Kidney epithelial cell (primary cell): ENCODE data around the gene SIRPD. TPM values are rescaled to one million over a fixed set of nuclear protein-coding genes. Genes with fewer than 3 reads are reported as not detected.
"Not testable (repeated sequence)": the region's sequence is repeated elsewhere in the genome, so short reads cannot be mapped to it uniquely, and the experiment has no call there.

Experiments
- DNase-seq: peaks from one replicate; pipeline ENCODE4 v3.0.0-alpha.2; 2010; ENCODE audit warnings: low read depth
- H3K27me3 ChIP-seq: 2 replicates; pipeline ENCODE4 v1.6.0; 2011; ENCODE audit warnings: low read length; ENCODE audit not compliant: control insufficient read depth, insufficient read depth
- H3K36me3 ChIP-seq: 2 replicates; pipeline ENCODE4 v1.5.1; 2011; ENCODE audit warnings: low read length; ENCODE audit not compliant: control insufficient read depth, insufficient read depth
- H3K4me3 ChIP-seq: 2 replicates; pipeline ENCODE4 v1.5.1; 2011; ENCODE audit warnings: low read depth, mild to moderate bottlenecking, control low read depth, low read length
- CTCF ChIP-seq: IDR thresholded peaks from 2 replicates; pipeline ENCODE4 v1.5.1; 2011; ENCODE audit warnings: mild to moderate bottlenecking, moderate library complexity, low read length, control low read depth, inconsistent platforms; ENCODE audit not compliant: insufficient read depth, poor library complexity, severe bottlenecking
- total RNA-seq: library from RNA; depleted of rRNA; stranded (reverse); fragments of >200 nt; gene quantifications from 2 replicates; pipeline ENCODE4 v1.2.3, GENCODE V29; 2015

Gene SIRPD
- total RNA-seq, 1 donor from 2014 or later: not detected

DNA sequence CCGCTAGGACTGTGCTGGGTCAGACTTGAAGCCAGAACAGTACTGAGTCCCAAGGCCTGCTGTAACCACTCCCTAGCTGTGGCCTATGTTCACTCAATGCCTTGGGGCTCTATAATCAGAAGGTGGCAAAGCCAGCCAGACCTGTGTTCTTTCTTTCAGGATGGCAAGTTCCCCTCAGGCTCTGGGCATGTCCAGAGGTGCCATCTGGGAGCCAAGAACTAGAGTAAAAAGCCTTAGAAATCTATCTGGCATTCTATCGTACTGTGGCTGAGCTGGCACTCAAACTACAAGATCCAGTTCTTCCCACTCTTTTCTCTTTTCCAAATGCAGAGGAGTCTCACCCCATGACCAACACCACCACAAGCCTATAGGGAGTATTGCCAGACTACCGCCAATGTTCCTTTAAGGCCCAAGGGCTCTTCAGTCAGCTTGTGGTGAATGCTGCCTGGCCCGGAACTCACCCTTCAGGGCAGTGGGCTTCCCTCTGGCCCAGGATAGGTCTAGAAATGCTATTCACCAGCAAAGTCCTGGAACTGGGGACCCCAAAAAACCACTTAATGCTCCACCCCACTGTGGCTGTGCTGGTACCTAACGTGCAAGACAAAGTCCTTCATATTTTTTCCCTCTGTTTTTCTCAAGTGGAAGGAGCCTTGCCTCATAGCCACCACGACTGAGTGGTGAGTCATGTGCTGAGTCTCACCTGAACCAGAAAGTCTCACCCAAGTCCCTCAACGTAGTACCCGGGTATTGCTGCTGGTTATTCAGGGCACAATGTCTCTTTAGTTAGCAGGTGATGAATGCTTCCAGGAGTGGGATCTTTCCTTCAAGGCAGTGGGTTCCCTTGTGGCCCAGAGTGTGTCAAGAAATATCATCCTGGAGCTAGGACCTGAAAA is 57.7 kb downstream of the SIRPD start:
- no peak for TF ChIP-seq CTCF

DNA sequence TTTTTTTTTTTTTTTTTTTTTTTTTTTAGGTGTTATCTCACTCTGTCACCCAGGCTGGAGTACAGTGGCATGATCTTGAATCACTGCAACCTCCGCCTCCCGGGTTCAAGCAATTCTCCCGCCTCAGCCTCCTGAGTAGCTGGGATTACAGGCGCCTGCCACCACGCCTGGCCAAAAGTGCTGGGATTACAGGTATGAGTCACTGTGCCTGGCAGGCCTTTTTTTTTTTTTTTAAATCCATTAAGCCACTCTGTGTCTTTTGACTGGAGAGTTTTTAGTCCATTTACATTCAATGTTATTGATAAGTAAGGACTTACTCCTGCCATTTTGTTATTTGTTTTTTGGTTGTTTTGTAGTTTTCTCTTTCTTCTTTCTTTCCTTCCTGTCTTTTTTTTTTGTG is 60.1 kb downstream of the SIRPD start:
- not testable (repeated sequence) for DNase-seq, H3K4me3 ChIP-seq, H3K27me3 ChIP-seq, H3K36me3 ChIP-seq

More for the DNA sequence above, 57.7 kb downstream of the SIRPD start:
- no peak overlapping the region for H3K4me3 ChIP-seq
- no peaks in the 10 kb centered on the region for H3K36me3 ChIP-seq
- DNase-seq: no peak
- no peaks in the 10 kb centered on the region for H3K27me3 ChIP-seq

DNA sequence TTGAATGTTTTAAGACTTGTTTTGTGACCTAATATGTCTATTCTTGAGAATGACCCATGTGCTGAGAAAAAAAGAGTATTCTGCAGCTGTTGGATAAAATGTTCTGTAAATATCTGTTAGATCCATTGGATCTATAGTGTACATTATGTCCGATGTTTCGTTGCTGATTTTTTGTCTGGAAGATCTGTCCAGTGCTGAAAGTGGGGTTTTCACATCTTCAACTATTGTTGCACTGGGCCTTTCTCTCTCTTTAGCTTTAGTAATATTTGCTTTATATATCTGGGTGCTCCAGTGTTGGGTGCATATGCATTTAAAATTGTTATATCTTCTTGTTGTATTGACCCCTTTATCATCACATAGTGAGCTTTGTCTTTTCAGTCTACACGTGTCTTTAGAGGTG is 60.6 kb downstream of the SIRPD start:
- no peak for DNase-seq
- no peaks in the 10 kb centered on the region for H3K27me3 ChIP-seq
- no peaks in the 10 kb centered on the region for H3K36me3 ChIP-seq
- no peak overlapping the region for H3K4me3 ChIP-seq
- TF ChIP-seq CTCF: no peak

GRCh38 chr20:1494436-1494835 is 63.1 kb downstream of the SIRPD start:
- Histone ChIP-seq H3K4me3 (no peak overlapping the region), H3K36me3 (no peaks in the 10 kb centered on the region), H3K27me3 (no peaks in the 10 kb centered on the region)
- no peak for DNase-seq
- no peak for TF ChIP-seq CTCF

DNA sequence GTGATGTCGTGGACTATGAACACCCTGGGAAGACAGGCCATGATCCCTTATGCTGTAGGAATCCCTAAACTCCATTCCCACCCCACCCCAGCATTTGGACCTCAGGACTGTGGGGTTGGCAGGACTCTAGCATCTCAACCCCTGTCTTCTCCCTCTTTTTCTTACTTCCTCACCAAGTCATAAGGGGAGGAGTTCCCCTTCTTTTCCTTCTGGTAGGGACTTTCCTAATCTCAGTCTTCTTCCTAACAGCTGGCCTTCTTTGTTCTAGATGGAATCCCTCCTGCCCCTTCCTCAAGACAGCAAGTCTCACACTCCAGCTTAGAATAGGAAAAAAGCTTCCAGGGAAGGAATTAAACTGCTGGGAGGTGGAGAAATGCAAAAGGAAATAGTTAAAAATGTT is 64.0 kb downstream of the SIRPD start:
- H3K27me3 ChIP-seq: no peaks in the 10 kb centered on the region
- no peak for TF ChIP-seq CTCF
- H3K4me3 ChIP-seq: no peak overlapping the region
- DNase-seq: no peak
- H3K36me3 ChIP-seq: no peaks in the 10 kb centered on the region

- Histone ChIP-seq H3K4me3 (no peak overlapping the region), H3K27me3 (no peaks in the 10 kb centered on the region), H3K36me3 (no peaks in the 10 kb centered on the region)
- no peak for TF ChIP-seq CTCF
- no peak for DNase-seq
Observed at GRCh38 chr20:1491860-1492642, 65.5 kb downstream of the SIRPD start.
